GM10266 (cell line): Measurements from ENCODE around the gene PSME2.

Experiments used
- DNase-seq: peaks from one replicate; pipeline ENCODE4 v3.0.0; 2012; ENCODE audit errors: extremely low spot score
- CTCF ChIP-seq: IDR thresholded peaks from 2 replicates; pipeline ENCODE4 v1.5.1; 2012; ENCODE audit warnings: mild to moderate bottlenecking, low read depth; ENCODE audit not compliant: control insufficient read depth, insufficient read depth; ENCODE audit errors: missing control alignments

PSME2 gene

GRCh38 chr14:24184104-24184970 is 37.9 kb upstream of the PSME2 start:
- DNase-seq = no peak
- no peak for TF ChIP-seq CTCF

- TF ChIP-seq CTCF = no peak
- DNase-seq = no peak
Measured at GRCh38 chr14:24183014-24183481, 36.6 kb upstream of the PSME2 start.

- no peak for TF ChIP-seq CTCF
- DNase-seq = no peak
Measured at GRCh38 chr14:24182110-24182882, 35.9 kb upstream of the PSME2 start.

- no peak for DNase-seq
- no peak for TF ChIP-seq CTCF
Measured at GRCh38 chr14:24181371-24182077, 35.1 kb upstream of the PSME2 start.

GRCh38 chr14:24179961-24180796 is 33.8 kb upstream of the PSME2 start:
- TF ChIP-seq CTCF = no peak
- DNase-seq = no peak

GRCh38 chr14:24179294-24179960 is 33.0 kb upstream of the PSME2 start:
- no peak for DNase-seq
- no peak for TF ChIP-seq CTCF
